ENCODE data around the gene POU2F2.

- TF ChIP-seq CTCF (conservative IDR thresholded peaks at IDR 0.05 in 1 of 2, IDR thresholded peaks at IDR 0.05 in 1 of 2; ENCODE audit: extremely low read depth in 1 of 2, insufficient read depth in 1 of 2, low read depth in 1 of 2, low read length in 2 of 2) = no peak
- no peak for TF ChIP-seq EZH2 (IDR thresholded peaks at IDR 0.05; ENCODE audit: borderline replicate concordance, low read length)
Observed at GRCh38 chr19:42062381-42062780, 69.9 kb downstream of the POU2F2 start.

Measured in mammary epithelial cell (primary cell).